ENCODE data around the gene DOK5.

DOK5 gene

GRCh38 chr20:54515793-54516628 lies 40.6 kb downstream of the DOK5 start:
- DNase-seq, result no peak

GRCh38 chr20:54517241-54517975 lies 42.0 kb downstream of the DOK5 start:
- no peak for DNase-seq

DNA sequence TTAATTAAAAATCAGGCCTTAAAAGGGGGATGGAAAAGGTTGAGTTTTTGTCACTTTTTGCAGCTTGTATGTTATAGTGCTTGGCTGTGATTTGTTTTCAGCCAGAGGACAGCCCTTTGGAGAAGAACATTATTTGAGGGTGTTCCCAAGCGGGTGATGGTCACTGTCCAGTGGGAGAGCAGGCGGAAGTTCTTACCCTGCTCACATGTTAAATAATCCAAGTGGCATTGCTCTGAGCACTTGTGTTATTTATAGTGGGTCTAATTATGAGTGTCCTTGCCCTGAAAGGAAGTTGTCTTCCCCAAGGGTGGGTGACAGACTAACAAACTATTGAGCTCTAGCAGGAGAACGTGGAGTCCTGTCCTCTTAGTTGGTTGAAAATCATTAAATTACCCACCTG lies 49.5 kb downstream of the DOK5 start:
- DNase-seq, result no peak

DNA sequence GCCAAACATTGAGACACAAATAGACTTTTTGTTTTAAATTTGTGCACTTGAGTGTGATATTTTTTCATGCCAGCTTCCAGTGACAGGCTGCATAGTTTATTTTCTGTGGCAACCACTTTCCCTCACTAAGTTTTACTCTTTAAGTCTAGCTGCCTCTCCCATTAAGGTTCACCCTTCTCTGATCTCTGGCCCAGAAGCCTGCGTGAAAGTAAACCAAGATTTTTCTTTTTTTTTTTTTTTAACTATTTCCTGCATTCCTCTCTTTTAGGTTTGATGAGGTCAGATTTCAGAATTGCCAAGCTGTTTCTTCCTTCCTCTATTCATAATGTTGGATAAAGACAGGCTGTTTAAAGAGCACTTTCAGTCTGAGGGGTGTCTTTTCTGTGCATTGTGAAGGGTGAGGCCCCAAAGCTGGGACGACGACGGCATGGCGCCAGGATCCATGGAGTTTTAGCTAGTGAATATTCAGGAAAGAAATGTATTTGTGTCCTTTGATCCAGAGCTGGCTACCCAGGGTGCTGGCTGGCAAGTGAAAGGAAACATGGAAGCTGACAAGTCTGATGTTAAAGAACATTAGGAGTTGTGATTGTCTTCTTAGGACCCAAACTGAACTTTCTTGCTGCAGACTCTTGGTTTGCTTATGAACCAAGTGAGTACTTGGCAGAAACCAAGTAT lies 50.7 kb downstream of the DOK5 start:
- DNase-seq, result no peak

DNA sequence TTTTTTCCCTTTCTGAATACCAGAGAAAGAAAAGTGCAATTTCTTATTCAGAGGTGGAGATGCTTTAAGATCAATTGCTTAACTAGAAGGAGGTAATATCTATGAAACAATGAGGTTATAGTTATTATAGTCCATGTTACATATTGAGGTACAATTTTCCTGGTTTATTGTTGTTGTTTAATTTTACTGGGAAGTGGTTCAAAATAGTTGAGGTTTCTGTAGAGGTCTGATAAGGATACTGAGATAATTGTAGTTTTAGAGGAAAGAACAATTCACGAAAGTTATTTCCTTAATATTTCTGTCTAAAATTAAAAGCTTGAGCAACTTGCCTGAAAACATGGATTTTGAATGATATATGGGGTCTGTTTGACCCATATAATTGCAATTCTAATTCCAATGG lies 51.4 kb downstream of the DOK5 start:
- no peak for DNase-seq

- no peak for DNase-seq
These were observed 57.2 kb downstream of the DOK5 start for GRCh38 chr20:54532573-54532972.

GRCh38 chr20:54534101-54534500 lies 58.7 kb downstream of the DOK5 start:
- DNase-seq, result no peak

GRCh38 chr20:54535033-54535432 lies 59.6 kb downstream of the DOK5 start:
- DNase-seq, result no peak

- DNase-seq, result no peak
These were observed 60.4 kb downstream of the DOK5 start for GRCh38 chr20:54535746-54536145.

DNA sequence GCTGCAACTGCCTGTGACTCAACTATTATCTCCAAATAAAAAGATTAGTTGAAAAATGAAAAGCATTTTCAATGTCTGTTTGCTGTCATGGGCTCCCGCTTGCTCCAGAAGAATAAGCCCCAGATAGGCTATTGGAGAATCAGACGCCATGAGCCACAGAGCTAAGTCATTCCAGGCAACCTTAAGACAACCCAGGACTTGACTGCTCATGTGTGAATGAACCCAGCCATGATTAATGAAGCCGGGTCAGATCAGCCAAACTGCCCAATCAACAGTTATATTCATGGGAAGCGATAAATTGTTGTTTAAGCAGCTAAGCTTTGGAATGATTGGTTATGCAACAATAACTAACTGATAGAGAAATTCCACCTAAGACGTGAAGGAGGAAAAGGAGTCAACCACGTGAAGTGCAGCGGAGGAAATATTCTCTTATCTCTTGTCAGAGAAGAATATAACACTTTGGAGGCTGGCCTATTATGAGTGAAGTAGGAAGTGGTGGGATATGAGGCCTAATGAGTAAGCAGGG lies 64.2 kb downstream of the DOK5 start:
- DNase-seq, result no peak

GRCh38 chr20:54543369-54543768 lies 68.0 kb downstream of the DOK5 start:
- no peak for DNase-seq

DNA sequence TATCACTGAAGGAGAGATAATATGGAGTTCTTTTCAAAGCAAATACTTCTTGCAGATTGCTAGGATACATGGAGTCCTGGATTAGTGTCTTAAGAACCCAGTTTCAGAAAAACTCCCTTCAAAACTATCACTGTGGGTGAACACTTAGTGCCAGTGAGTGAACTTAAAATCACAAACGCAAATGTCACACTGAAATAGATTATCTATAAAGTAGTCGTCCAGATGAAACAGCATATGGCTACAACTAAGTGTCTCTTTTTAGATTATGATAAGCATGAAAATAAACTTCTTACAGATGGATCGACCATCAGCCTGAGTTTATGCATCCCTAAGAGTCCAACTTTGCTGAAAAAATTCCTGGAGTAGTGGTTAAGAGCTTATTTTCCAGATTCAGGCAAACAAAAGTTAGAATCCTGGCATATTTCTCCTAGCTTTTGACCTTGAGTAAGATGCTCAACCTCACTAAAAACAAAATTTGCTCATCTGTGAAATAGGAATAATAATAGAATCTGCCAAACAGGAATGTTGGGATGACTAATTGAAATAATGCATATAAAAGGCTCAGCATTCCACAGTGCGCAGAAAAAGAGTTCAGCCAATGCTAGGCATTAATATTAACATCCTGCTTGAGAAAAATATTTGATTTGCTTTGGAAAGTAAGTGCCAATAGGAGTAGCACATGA lies 70.4 kb downstream of the DOK5 start:
- DNase-seq, result no peak

DNA sequence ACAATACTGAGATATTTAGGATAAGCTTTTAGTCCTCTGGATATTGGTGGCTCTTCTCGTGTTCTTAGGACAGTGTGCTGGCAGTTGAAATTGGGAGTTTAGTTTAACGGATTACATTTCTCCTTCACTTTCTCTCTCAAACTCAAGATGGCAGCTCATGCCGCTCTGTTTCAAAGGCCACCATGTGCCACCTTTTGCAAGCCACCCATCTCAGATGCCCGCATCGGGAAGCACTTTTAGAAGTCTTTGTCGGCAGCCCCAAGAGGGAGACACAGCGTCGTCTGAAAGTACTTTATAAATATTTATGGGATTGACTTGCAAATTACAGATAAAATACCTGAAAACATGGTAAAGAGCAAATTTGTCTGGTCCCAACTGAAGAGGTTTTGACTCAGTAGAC lies 73.5 kb downstream of the DOK5 start:
- no peak for DNase-seq

- DNase-seq, result no peak
These were observed 74.4 kb downstream of the DOK5 start for GRCh38 chr20:54549658-54550326.

DNA sequence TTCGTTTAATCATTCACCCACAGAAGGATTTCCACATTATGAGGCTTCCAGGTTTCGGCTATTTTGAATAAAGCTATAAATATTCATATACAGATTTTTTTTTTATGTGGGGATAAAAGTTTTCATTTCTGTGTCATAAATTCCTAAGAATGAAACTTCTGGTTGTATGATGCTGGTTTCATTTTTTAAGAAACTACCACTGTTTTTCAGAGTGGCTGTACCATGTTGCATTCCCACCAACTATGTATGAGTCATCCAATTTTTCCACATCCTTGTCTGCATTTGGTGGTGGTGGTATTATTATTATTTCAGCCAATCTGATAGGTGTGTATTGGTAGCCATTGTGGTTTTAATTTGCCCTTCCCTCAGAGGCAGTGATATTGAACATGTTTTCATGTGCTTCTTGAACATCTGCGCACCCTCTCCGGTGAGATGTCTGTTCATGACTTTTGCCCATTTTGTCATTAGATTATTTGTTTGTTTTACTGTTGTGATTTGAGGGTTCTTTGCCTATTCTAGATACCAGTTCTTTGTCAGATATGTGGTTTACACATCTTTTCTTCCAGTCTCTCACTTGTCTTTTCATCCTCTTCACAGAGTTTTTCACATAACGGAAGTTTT lies 75.5 kb downstream of the DOK5 start:
- DNase-seq, result no peak

- no peak for DNase-seq
These were observed 78.6 kb downstream of the DOK5 start for GRCh38 chr20:54554006-54554405.

GRCh38 chr20:54555150-54555549 lies 79.8 kb downstream of the DOK5 start:
- no peak for DNase-seq

DNA sequence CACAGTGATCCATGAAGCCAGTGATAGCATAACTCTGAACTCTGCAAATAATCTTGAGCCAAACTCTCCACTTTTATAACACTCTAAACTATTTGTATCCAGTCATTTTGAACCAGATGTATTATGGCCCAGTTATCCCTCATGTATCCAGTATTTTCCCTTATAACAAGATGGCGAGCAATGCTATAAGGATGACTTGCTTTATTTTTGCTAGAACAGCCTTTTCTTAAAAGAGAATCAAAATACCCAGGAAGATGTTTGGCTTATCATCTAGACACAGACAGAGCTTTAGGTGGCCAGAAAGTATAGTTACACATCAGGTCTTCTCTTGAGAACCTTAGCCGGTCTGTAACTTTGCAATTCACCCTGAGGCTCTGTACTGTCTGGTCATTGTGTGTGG lies 81.0 kb downstream of the DOK5 start:
- DNase-seq, result no peak

DNA sequence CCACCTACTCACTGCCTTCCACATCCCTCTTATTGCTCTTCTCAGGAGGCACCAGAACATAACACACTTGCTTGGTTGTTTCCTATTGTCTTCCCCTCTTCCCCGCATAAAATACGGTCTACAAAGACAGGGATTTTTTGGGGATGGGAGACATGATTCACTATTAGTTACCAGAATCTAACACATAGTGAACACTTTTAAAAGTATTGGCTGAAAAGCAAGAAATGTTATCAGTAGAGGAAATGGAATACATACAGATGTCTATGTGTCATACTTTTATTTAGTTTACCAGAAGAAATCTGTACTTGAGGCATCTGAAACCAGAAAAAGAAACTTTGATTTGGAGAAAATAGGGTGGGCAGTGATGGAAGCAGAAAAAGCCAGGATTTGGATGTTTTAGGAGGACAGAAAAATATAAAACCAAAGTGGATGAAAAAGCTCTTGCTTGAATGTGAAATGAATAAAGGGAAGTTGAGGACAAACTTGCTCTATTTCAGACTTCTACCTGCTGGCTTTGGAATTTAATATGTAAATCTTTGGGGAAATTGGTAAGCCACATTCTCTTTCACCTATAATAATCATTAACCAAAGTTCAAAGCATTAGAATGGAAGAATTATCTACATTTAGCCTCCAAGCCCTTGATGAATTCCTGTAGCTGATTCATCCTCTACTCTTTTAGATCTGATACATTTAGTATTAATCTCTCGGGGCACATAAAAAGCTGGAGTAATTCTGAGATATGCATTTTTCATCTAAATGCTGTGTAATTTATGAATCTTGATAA lies 82.6 kb downstream of the DOK5 start:
- DNase-seq, result no peak

DNA sequence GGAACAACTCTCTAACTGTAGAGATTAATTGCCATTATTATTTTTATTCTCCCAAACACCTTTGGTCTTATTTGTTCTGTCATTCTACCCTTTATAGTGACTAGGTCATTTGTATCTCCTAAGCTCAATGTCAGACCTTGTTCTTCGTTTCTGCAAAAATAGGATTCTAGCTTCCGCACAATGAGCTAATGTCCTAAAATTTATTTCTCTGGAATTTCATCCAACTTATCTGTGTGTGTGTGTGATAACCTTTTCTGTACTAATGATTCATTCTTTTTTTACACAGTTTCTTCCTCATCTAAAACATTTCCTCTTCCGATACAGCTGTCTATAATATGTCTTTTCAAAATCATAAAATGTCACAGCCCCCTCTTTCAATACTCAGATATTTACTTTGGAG lies 84.5 kb downstream of the DOK5 start:
- no peak for DNase-seq

- no peak for DNase-seq
These were observed 85.0 kb downstream of the DOK5 start for GRCh38 chr20:54560357-54560756.

Measured in DMS153 (cell line).